HG03520 (cell line): ENCODE measurements around the gene ARID1B.

ENCODE experiments used
- ATAC-seq: cut with Tn5 transposase; IDR thresholded peaks from one replicate; pipeline ENCODE4 v1.9.1; 2021; ENCODE audit warnings: mild to moderate bottlenecking, moderate library complexity; ENCODE audit not compliant: unreplicated experiment

The ARID1B gene

GRCh38 chr6:157194643-157195042 is 417.5 kb downstream of the ARID1B start:
- no peak for ATAC-seq

GRCh38 chr6:157196391-157196790 is 419.2 kb downstream of the ARID1B start:
- no peak for ATAC-seq

- no peak for ATAC-seq
Measured at GRCh38 chr6:157198425-157199279, 421.5 kb downstream of the ARID1B start.

GRCh38 chr6:157200117-157200516 is 422.9 kb downstream of the ARID1B start:
- no peak for ATAC-seq

GRCh38 chr6:157200611-157201010 is 423.4 kb downstream of the ARID1B start:
- no peak for ATAC-seq

- no peak for ATAC-seq
Measured at GRCh38 chr6:157201083-157201482, 423.9 kb downstream of the ARID1B start.

GRCh38 chr6:157203312-157203744 is 426.1 kb downstream of the ARID1B start:
- ATAC-seq: peak; percentile 94

- ATAC-seq: peak; percentile 2
Measured at GRCh38 chr6:157203764-157204163, 426.6 kb downstream of the ARID1B start.

- ATAC-seq: no peak
Measured at GRCh38 chr6:157205473-157206358, 428.5 kb downstream of the ARID1B start.

GRCh38 chr6:157206359-157206815 is 429.2 kb downstream of the ARID1B start:
- ATAC-seq: no peak

- ATAC-seq: no peak
Measured at GRCh38 chr6:157207521-157208076, 430.4 kb downstream of the ARID1B start.

- no peak for ATAC-seq
Measured at GRCh38 chr6:157209865-157210530, 432.8 kb downstream of the ARID1B start.

GRCh38 chr6:157210954-157211353 is 433.8 kb downstream of the ARID1B start:
- no peak for ATAC-seq

GRCh38 chr6:157211603-157212455 is 434.7 kb downstream of the ARID1B start:
- ATAC-seq: no peak

GRCh38 chr6:157213426-157213825 is 436.2 kb downstream of the ARID1B start:
- no peak for ATAC-seq

GRCh38 chr6:157213907-157214565 is 436.9 kb downstream of the ARID1B start:
- ATAC-seq: no peak

GRCh38 chr6:157215717-157216116 is 438.5 kb downstream of the ARID1B start:
- ATAC-seq: no peak

GRCh38 chr6:157216570-157216969 is 439.4 kb downstream of the ARID1B start:
- no peak for ATAC-seq

- ATAC-seq: no peak
Measured at GRCh38 chr6:157217198-157217893, 440.2 kb downstream of the ARID1B start.
